Ishikawa (cell line): Measurements from ENCODE around the gene CBARP.

ENCODE experiments used
- CEBPB ChIP-seq: IDR thresholded peaks from 2 replicates; pipeline ENCODE4 v1.6.1; 2012
- CREB1 ChIP-seq: IDR thresholded peaks from 2 replicates; pipeline ENCODE4 v1.6.1; 2012; ENCODE audit warnings: low read depth
- EGR1 ChIP-seq: IDR thresholded peaks from 2 replicates; pipeline ENCODE4 v1.6.1; 2012
- EP300 ChIP-seq: IDR thresholded peaks from 2 replicates; pipeline ENCODE4 v1.6.1; 2012; ENCODE audit warnings: borderline replicate concordance
- FOXM1 ChIP-seq: IDR thresholded peaks from 2 replicates; pipeline ENCODE4 v1.6.1; 2012; ENCODE audit warnings: low read depth, borderline replicate concordance
- NFIC ChIP-seq: IDR thresholded peaks from 2 replicates; pipeline ENCODE4 v1.6.1; 2012
- RAD21 ChIP-seq: IDR thresholded peaks from 2 replicates; pipeline ENCODE4 v1.6.1; 2012; ENCODE audit warnings: low read depth
- TAF1 ChIP-seq: IDR thresholded peaks from 2 replicates; pipeline ENCODE4 v1.6.1; 2012; ENCODE audit warnings: low read depth, mild to moderate bottlenecking
- TCF12 ChIP-seq: IDR thresholded peaks from 2 replicates; pipeline ENCODE4 v1.6.1; 2012; ENCODE audit warnings: low read depth
- TEAD4 ChIP-seq: IDR thresholded peaks from 2 replicates; pipeline ENCODE4 v1.6.1; 2012
- YY1 ChIP-seq: IDR thresholded peaks from 2 replicates; pipeline ENCODE4 v1.6.1; 2012; ENCODE audit warnings: low read depth
- ZBTB7A ChIP-seq: IDR thresholded peaks from 2 replicates; pipeline ENCODE4 v1.6.1; 2012; ENCODE audit warnings: low read depth
- TF ChIP-seq, protein P1 (sequence below): IDR thresholded peaks from 2 replicates; pipeline ENCODE4 v1.6.1; 2012; ENCODE audit warnings: low read depth, mild to moderate bottlenecking
- TF ChIP-seq, protein P2 (sequence below): IDR thresholded peaks from 2 replicates; pipeline ENCODE4 v1.6.1; 2012
- TF ChIP-seq, protein P3 (sequence below): IDR thresholded peaks from 2 replicates; pipeline ENCODE4 v1.6.1; 2012

The CBARP gene

DNA sequence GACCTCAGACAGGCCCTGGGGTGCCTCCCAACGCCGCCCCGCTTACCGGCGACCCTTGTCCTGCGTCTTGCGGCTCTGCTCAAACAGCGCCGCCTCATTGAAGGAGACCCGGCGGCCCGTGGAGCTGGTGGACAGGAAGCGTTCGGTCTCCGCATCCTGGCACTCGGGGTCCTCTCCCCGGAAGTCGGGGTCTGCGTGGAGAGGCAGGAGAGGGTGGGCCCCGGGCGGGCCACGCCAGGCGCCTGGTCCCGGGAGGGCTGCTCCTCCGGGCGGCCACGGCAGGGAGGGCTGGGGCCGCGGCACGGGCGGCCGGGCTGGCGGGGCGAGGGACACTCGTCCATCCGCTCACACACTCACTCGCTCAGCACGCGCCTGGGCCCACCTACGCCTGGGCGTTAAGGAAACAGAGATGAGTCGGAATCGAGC is 2.8 kb downstream of the CBARP start:
- no peak for TF ChIP-seq CEBPB
- no peak for TF ChIP-seq RAD21
- TF ChIP-seq, protein P1, sequence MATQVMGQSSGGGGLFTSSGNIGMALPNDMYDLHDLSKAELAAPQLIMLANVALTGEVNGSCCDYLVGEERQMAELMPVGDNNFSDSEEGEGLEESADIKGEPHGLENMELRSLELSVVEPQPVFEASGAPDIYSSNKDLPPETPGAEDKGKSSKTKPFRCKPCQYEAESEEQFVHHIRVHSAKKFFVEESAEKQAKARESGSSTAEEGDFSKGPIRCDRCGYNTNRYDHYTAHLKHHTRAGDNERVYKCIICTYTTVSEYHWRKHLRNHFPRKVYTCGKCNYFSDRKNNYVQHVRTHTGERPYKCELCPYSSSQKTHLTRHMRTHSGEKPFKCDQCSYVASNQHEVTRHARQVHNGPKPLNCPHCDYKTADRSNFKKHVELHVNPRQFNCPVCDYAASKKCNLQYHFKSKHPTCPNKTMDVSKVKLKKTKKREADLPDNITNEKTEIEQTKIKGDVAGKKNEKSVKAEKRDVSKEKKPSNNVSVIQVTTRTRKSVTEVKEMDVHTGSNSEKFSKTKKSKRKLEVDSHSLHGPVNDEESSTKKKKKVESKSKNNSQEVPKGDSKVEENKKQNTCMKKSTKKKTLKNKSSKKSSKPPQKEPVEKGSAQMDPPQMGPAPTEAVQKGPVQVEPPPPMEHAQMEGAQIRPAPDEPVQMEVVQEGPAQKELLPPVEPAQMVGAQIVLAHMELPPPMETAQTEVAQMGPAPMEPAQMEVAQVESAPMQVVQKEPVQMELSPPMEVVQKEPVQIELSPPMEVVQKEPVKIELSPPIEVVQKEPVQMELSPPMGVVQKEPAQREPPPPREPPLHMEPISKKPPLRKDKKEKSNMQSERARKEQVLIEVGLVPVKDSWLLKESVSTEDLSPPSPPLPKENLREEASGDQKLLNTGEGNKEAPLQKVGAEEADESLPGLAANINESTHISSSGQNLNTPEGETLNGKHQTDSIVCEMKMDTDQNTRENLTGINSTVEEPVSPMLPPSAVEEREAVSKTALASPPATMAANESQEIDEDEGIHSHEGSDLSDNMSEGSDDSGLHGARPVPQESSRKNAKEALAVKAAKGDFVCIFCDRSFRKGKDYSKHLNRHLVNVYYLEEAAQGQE: no peak
- TF ChIP-seq YY1: no peak
- TF ChIP-seq, protein P2, sequence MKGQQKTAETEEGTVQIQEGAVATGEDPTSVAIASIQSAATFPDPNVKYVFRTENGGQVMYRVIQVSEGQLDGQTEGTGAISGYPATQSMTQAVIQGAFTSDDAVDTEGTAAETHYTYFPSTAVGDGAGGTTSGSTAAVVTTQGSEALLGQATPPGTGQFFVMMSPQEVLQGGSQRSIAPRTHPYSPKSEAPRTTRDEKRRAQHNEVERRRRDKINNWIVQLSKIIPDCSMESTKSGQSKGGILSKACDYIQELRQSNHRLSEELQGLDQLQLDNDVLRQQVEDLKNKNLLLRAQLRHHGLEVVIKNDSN: no peak
- TF ChIP-seq FOXM1: no peak
- TF ChIP-seq ZBTB7A: no peak

DNA sequence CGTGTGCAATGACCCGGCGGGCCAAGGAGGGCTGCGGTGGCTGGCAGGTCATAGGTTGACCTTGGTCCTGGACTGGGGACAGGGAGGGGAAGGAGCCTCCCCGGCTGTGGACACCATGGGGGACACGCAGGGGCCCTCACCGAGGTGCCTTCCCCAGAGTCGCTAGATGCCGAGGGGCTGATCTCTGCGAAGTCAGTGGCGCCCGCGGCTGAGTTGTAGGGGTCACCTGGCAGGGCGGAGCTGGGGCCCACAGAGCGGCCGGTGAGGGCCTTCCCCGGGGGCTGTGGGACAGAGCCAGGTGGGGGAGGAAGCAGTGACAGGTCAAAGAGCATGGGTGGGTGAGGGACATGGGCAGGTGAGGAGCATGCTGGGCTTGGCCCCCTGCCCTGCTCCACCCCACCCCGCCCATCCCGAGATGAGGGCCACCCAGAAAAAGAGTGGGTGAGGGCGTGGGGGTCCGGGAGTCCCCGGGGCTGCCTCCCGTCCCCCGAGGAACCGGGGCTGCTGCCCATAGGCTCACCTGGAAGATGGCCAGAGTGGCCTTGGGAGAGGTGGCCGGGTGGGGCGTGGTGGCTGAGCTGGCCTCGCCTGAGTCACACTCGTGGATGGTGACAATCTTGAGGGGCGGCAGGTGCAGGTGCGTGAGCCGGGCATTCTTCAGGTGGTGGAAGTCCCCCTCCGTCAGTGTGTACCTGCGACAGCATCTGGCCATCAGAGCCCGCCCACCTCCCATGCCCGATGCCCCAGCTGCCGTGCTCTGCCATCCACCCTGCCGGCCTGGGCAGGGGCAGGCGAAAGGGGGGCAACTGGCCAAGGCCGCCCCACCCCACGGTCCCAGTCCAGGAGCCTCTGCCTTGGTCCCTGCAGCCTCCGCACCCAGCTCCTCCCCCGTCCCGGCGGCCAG is 3.5 kb downstream of the CBARP start:
- TF ChIP-seq CEBPB (no peak), ZBTB7A (no peak), NFIC (no peak), TAF1 (no peak), RAD21 (no peak), TCF12 (no peak), FOXM1 (no peak), EP300 (no peak), EGR1 (no peak), CREB1 (no peak), TEAD4 (no peak), YY1 (no peak)
- TF ChIP-seq, protein P3, sequence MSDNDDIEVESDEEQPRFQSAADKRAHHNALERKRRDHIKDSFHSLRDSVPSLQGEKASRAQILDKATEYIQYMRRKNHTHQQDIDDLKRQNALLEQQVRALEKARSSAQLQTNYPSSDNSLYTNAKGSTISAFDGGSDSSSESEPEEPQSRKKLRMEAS: no peak
- TF ChIP-seq, protein P2: no peak
- TF ChIP-seq, protein P1: no peak

DNA sequence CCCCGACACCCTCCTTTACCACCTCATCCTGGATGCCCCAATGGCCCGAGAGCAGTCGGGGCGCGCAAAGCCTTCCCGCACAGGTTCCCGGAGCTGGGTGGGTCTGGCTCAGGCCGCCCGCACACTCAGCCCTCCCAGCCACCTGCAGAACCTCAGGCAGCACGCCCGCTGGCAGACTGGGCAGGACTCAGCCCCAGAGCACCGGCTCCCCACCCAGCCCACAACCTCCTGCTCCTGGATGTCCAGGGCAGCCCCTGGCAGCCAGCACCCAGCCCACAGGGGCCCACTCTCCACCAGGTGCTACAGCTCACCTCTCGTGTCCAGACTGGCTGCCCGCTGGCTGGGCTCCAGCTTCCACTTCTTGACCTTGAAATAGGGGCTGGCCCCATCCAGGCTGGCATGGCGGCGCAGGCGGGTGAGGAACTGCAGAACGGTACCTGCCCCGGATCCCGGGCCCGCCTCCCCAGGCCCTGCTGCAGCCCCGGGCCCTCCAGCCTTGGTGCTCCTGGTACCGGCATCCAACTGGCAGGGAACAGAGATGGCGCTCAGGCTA is 4.6 kb downstream of the CBARP start:
- no peak for TF ChIP-seq EGR1
- no peak for TF ChIP-seq CEBPB
- TF ChIP-seq FOXM1: no peak
- no peak for TF ChIP-seq YY1
- TF ChIP-seq EP300: no peak
- no peak for TF ChIP-seq ZBTB7A
- no peak for TF ChIP-seq NFIC
- TF ChIP-seq TAF1: no peak

DNA sequence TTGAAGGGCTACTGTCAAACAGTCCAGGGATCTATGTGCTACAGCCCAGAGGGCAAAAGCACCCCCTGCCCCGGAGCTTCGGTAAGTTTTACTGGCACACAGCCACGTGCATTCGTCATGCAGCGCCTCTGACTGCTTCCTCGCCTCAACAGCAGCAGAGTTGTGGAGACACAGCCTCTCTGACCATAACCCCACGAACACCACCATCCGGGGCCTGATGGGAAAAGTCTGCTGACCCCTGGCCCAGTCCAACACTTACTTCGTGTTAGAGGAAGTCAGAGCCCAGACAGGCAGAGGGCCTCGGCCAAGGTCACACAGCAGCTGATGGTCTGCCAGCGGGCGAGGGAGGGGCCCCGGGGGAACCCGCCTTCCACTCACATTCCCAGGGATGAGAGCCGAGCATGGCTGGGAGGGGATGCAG is 5.1 kb downstream of the CBARP start:
- TF ChIP-seq, protein P2: no peak
- TF ChIP-seq TEAD4: no peak
- TF ChIP-seq, protein P1: no peak
